Adrenal gland (tissue), 12 donors: Measurements from ENCODE around the gene APOA1. TPM values are rescaled to one million over a fixed set of nuclear protein-coding genes. Genes with fewer than 3 reads are reported as not detected.

Source experiments
- DNase-seq, 7 donors: peaks; one replicate each; pipeline ENCODE4 v3.0.0-alpha.2; 2019 to 2020
- H3K27ac ChIP-seq, 5 donors: fragments of 200-600 bp; sonication (generic) in 4 of 5; 1 replicate in 3 of 5; 2 replicates in 2 of 5; pipeline versions ENCODE4 v1.5.1 to v1.8.0; 2016 to 2020; ENCODE audit warnings: mild to moderate bottlenecking in 1 of 5
- H3K27me3 ChIP-seq: fragments of 200-600 bp; 2 replicates; pipeline ENCODE4 v1.8.0; 2021
- H3K36me3 ChIP-seq, 2 donors: fragments of 200-600 bp; replicated peaks in 1 of 2; 1 replicate in 1 of 2; 2 replicates in 1 of 2; pipeline versions ENCODE4 v1.5.1 to v1.8.0; 2018 to 2022
- H3K4me1 ChIP-seq, 2 donors: fragments of 200-600 bp; replicated peaks in 1 of 2; 1 replicate in 1 of 2; 2 replicates in 1 of 2; pipeline versions ENCODE4 v1.5.1 to v1.8.0; 2018 to 2021
- H3K4me3 ChIP-seq, 4 donors: fragments of 200-600 bp; sonication (generic) in 3 of 4; one replicate each; pipeline ENCODE4 v1.5.1; 2016 to 2018
- H3K9me3 ChIP-seq, 3 donors: fragments of 200-600 bp; sonication (generic) in 1 of 3; replicated peaks in 1 of 3; 1 replicate in 2 of 3; 2 replicates in 1 of 3; pipeline versions ENCODE4 v1.5.1 to v1.8.0; 2016 to 2021
- POLR2A ChIP-seq, 2 donors: fragments of 450-650 bp; IDR thresholded peaks; one replicate each; pipeline ENCODE4 v1.6.1; 2017; ENCODE audit warnings: antibody characterized with exemption in 2 of 2, mild to moderate bottlenecking in 2 of 2, moderate library complexity in 1 of 2
- WGBS, 4 donors: extraction: QIAGEN DNeasy Blood & Tissue Kit in 2 of 4; methylation state at CpG; one replicate each; pipeline versions ENCODE4 v1.1.5 to v1.1.7; 2013 to 2017; 5-methylcytosine and 5-hydroxymethylcytosine counted together
- intact Hi-C, 2 donors: fragments of 100-400 bp; cut with DNase I; formaldehyde crosslinking; loops; one replicate each; pipeline versions ENCODE4 v1.14.1 to v1.15.0; 2022 to 2023
- polyA plus RNA-seq, 3 donors: library from polyadenylated mRNA; stranded (reverse); fragments of 200-250 nt in 2 of 3; fragments of 350-450 nt in 1 of 3; fragmentation: Illumina TruSeq in 1 of 3; extraction: RNeasy Lipid Tissue Mini Kit (QIAGEN cat#74804) in 1 of 3; gene quantifications; one replicate each; pipeline ENCODE4 v1.2.3, GENCODE V29; 2013 to 2014
- total RNA-seq, 9 donors: library from RNA; depleted of rRNA in 4 of 9; stranded (reverse); fragments of >200 nt in 4 of 9; fragments of 120-200 nt in 1 of 9; fragmentation: NEBNext Ultra II Directional in 1 of 9; extraction: Animal tissue kit (Norgen Biotek cat#: 25700) in 1 of 9; gene quantifications; one replicate each; pipeline versions ENCODE4 v1.1.0 to v1.2.4, GENCODE V29; 2013 to 2023
- TF ChIP-seq, protein P1 (sequence below), 6 experiments: fragments of 450-650 bp in 4 of 6; fragments of 200-600 bp in 2 of 6; sonication (generic) in 1 of 6; IDR thresholded peaks; 1 replicate in 5 of 6; 2 replicates in 1 of 6; pipeline versions ENCODE4 v1.5.1 to v1.8.0; 2016 to 2021; ENCODE audit warnings: antibody characterized with exemption in 6 of 6, mild to moderate bottlenecking in 2 of 6, moderate library complexity in 1 of 6
- donor health status: healthy with polysubstance abuse.
- donor health status: Bipolar disorder and iron deficiency.
- donor health status: DM: yes; HTN: yes; CAD: no.
- donor health status: DM: no; HTN: no; CAD: no.
- donor health status: DM: no; HTN: no; CAD: no.
- donor health status: DM: yes; HTN: yes; CAD: no.

Gene APOA1
- total and polyA plus RNA-seq, 12 donors, result 0.28 to 691 (median 2.6) TPM; not detected in 4

DNA sequence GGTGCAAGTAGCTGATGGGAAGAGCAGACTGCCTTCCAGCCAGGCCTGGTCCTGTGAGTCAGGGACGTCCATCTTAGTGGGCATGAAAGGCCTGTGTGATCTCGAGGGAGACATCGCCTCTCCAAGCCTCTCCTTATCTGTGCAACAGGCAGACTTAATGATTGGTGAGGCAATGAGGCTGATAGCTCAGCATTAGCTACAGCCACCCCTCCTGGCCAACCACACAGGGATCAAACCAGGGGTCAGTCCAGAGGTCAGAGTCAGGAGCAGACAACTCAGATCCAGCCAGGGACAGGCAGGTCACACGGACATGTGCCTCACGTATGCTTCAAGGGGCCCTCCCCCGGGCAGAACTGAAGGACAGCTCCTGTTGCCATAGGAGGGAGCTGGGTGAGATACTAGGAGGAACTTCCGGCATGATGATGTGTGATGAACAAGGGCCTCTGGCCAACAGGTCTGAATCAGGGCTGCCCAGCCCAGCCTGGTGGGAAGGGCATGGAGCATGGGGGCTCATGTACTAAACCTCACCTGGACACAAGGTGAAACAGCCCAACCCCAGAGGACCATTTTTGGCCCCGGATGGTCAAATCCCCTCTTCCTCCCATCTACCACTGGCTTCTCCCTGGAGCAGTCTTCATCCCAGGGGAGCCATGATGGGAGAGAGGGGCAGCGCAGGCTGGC, 10.5 kb downstream of the APOA1 start:
- H3K27me3 ChIP-seq, result no peaks in the 10 kb centered on the region
- TF ChIP-seq, protein P1, sequence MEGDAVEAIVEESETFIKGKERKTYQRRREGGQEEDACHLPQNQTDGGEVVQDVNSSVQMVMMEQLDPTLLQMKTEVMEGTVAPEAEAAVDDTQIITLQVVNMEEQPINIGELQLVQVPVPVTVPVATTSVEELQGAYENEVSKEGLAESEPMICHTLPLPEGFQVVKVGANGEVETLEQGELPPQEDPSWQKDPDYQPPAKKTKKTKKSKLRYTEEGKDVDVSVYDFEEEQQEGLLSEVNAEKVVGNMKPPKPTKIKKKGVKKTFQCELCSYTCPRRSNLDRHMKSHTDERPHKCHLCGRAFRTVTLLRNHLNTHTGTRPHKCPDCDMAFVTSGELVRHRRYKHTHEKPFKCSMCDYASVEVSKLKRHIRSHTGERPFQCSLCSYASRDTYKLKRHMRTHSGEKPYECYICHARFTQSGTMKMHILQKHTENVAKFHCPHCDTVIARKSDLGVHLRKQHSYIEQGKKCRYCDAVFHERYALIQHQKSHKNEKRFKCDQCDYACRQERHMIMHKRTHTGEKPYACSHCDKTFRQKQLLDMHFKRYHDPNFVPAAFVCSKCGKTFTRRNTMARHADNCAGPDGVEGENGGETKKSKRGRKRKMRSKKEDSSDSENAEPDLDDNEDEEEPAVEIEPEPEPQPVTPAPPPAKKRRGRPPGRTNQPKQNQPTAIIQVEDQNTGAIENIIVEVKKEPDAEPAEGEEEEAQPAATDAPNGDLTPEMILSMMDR (IDR thresholded peaks at IDR 0.05), result no peak
- no peak for TF ChIP-seq POLR2A (IDR thresholded peaks at IDR 0.05)
- H3K4me1 ChIP-seq, result no peaks in the 10 kb centered on the region
- H3K36me3 ChIP-seq, result no peaks in the 10 kb centered on the region
- DNase-seq, result no peak
- no peak overlapping the region for H3K4me3 ChIP-seq
- WGBS, 4 donors, result 63 to 82% (median 70%) methylated on average over 7 to 9 of the region's 9 CpGs
- no peak overlapping the region for H3K27ac ChIP-seq
- H3K9me3 ChIP-seq, result no peaks in the 10 kb centered on the region
- intact Hi-C loops, result no loop called here

DNA sequence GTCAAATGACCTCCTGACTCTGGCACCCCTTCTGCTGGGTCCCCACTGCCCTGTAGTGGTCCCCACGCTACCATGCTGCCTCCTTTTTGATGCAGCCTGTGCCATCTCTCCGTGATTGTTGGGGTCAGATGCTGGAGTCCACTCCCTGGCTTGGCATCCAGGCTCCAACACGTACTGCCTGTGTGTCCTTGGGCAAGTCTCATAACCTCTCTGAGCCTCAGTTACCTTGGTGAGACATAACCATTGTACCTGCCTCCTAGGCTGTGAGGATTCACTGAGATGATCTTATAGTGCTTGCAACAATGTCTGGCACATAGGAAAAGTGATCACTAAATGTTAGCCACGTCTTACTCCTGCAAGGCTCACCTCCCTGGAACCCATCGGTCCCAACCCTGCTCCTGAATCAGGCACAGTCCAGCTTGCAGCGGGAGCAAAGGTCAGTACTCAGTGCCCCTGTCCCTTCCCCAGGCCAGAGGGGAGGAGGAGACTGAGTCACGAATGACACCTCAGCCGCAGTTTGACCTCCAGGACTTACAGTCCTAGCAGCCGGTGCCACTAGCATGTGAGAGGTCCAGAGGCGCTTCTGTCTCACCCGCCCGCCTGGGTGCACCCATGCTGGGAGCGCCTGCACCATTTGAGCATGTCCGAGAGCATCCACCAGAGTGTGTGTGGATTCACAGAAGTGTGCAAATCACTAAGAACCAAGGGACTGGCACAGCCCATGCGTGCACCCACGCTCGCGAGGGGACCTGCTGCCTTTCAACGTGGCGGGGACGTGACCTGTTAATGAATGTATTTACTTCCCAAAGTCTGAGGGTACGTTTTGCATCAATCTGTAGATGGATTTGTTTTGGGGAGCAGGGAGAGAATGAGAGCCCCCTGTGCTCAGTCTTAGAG, 11.3 kb downstream of the APOA1 start:
- Histone ChIP-seq H3K36me3 (no peaks in the 10 kb centered on the region), H3K27ac (no peak overlapping the region), H3K27me3 (no peaks in the 10 kb centered on the region), H3K9me3 (no peaks in the 10 kb centered on the region), H3K4me3 (no peak overlapping the region), H3K4me1 (no peaks in the 10 kb centered on the region)
- no peak for DNase-seq
- TF ChIP-seq POLR2A (IDR thresholded peaks at IDR 0.05), result no peak
- TF ChIP-seq, protein P1 (IDR thresholded peaks at IDR 0.05), result no peak
- 77 to 84% (median 80%) methylated on average over 22 of the region's 22 CpGs for WGBS, 4 donors
- intact Hi-C loops, result no loop called here

DNA sequence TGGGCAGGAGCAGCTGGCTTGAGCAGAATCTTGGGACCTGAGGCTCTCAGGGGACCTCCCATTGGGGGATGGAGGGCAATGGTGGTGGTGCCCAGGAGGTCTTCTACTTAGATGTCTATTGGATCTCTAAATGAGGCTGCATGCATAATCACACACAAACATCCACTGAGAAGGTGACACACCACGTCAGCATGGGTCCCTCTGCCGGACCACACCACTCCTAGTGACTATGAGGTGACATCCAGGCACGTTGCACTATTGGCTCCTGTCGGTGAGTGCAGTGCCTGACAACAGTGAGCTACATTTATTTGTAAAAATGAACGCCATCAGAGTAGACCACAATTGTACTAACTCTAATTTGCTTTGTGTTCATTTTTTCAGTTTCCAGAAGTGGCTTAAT, 12.0 kb downstream of the APOA1 start:
- no peaks in the 10 kb centered on the region for H3K9me3 ChIP-seq
- H3K27me3 ChIP-seq, result no peaks in the 10 kb centered on the region
- DNase-seq, result no peak
- H3K27ac ChIP-seq, result no peak overlapping the region
- TF ChIP-seq, protein P1 (IDR thresholded peaks at IDR 0.05), result no peak
- no peak for TF ChIP-seq POLR2A (IDR thresholded peaks at IDR 0.05)
- no peak overlapping the region for H3K4me3 ChIP-seq
- intact Hi-C loops, result no loop called here
- 79 to 84% (median 82%) methylated on average over 5 of the region's 5 CpGs for WGBS, 4 donors
- H3K36me3 ChIP-seq, result no peaks in the 10 kb centered on the region
- no peaks in the 10 kb centered on the region for H3K4me1 ChIP-seq

DNA sequence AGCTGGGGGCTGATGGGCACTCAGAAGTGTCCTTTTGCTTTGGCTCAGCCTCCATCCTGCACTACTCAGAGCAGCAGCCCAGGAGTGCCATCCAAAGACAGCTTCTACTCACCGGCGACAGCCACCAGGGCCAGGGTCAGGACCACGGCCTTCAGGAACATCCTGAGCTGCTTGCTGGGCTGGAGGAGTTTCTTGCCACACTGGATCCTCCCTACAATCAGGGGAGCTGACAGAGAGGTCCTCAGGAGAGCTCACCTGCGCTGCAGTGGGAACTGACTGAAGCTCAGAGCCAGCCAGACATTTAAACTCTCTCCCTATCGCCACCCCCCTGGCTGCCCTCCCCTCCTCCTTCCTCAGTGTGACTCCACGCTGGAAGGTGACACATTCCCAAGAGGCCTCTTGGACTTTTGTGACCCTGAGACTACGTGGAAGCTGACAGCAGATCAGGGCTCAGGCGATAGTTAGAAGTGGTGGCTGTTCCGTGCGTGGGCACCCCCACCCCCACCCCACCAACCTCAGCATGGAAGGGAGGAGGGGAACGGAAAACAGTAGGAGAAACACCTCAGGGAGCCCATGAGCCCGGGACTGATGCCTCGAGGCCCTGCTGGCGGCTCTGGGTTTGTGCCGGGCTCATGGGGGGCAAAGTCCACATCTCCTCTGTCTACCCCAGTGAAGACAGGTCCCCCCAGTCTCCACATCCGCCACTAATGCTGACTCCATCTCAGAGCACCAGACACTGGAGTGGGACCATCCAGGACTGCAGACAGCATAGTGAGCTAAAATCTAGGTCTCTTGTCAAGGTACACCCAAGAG, 14.2 kb downstream of the APOA1 start, which contains the start of gene APOA4:
Gene APOA4, minus strand, starts transcription at position 274 of the 813 bp plus-strand sequence. Its CDS starts 113 bp downstream, at position 161.
- Histone ChIP-seq H3K27me3 (no peaks in the 10 kb centered on the region), H3K4me1 (no peaks in the 10 kb centered on the region)
- 75 to 82% (median 81%) methylated on average over 10 to 16 of the region's 16 CpGs for WGBS, 4 donors

More for the DNA sequence above, 14.2 kb downstream of the APOA1 start, which contains the start of gene APOA4:
- TF ChIP-seq, protein P1 (IDR thresholded peaks at IDR 0.05), result no peak
- no peak for TF ChIP-seq POLR2A (IDR thresholded peaks at IDR 0.05)
- H3K36me3 ChIP-seq, result no peaks in the 10 kb centered on the region
- no peaks in the 10 kb centered on the region for H3K9me3 ChIP-seq
- H3K27ac ChIP-seq, result no peak within 1 kb of the TSS
- DNase-seq, result no peak
- intact Hi-C loops, result no loop called here
- no peak within 1 kb of the TSS for H3K4me3 ChIP-seq
